Retina (tissue), 1 donor: ENCODE measurements around the gene BATF2.

Experiments used
- DNase-seq: peaks from one replicate; pipeline ENCODE4 v3.0.0-alpha.2; 2016

Gene BATF2

DNA sequence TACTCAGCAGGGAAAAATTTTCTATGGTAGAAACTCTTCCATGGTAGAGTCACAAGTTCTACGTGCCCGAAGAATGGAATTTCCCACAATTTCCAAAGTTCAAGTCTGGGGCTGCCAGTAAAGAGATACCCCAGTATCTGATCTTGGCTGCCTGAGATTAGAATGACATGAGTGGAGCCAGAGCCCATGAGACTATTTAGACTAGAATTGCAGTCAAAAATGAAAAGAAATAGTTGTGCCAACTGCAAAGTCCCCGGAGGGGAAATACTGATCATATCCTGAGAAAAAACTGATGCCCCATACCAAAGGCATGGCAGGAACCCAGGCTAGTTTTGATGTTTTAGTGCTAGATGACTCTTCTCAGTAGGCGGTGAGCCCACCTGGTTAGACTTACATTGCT, 36.1 kb downstream of the BATF2 start:
- DNase-seq: no peak

DNA sequence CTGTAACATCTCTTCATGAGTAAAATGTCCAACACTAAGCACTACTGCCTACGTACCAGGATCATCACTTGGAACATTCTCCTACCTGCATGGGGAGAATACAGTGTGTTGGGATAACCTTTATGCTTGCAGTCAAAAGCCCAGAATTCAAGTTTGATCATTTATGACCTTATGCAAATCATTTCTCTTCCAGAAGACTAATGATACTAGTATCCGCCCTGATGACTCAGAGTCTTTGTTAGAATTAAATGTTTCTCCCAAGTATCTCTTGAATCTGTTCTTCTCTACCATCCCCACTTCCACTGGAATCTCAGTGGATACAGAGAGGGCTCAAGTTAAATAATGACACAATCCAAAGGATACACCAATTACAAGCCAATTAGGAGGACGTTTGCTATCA, 37.3 kb downstream of the BATF2 start:
- DNase-seq: no peak

DNA sequence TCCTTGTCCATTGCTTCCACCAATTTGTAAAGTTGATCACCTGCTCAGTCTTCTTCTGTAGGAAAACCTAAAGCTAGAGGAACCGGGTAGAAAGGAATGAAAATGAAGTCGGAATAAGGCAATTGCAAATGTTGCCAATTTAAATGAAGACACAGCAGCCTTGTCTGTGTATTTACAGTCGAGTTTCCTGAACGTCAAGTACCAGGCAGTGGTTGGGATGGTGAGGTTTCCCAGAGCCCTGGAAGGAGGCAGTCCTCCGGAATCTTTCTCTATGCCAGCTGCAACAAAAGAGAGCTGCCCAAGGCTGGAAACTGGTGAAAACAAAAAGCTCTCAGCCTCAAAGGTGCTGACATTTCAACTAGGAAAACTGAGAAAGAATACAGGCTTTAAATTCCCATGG, 42.6 kb downstream of the BATF2 start:
- no peak for DNase-seq

DNA sequence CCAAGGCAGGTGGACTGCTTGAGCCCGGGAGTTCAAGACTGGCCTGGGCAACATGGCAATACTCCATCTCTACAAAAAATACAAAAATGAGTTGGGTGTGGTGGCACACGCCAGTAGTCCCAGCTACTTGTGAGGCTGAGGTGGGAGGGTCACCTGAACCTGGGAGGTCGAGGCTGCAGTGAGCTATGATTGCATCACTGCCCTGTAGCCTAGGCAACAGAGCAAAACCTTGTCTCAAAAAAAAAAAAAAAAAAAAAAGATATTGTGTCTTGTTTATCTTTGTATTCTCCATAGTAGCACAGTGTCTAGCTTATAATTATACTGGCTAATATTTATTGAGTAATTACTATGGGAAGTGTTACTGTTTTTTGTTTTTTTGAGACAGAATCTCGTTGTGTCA, 45.2 kb downstream of the BATF2 start:
- no peak for DNase-seq

DNA sequence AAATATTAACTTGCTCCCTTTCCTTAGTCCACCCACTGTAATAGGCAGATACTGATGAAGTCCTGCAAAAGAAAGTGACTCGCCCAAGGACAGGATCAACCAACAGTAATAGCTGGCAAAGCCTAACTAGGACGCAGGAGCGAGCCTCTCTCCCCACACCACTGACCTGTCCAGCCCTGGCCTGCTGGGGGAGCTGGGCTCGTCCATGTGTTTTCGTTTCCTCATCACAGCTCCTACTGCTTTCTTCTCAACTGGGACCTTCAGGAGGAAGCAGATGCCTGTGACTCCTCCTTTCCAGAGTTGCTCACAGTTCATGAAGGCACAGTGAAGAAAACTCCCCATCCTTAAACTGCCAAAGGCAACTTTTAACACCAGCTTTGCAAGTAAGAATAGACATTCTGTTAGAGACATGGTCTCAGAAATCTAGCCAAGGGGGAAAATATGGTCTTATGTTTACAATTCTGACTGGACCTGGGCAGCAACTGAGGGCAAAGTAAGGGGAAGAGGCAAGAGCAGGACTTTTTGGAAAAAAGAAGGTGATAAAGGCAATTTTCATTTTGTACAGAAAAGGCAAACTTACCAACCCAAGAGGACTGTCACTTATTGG, 49.5 kb downstream of the BATF2 start:
- no peak for DNase-seq
